ENCODE measurements around the gene CD300A. TPM values are rescaled to one million over a fixed set of nuclear protein-coding genes. Genes with fewer than 3 reads are reported as not detected.
A peak's percentile ranks its signal among the peaks of the same experiment; 100 is the strongest.

Gene CD300A
- total and polyA plus RNA-seq, 2 donors (not counting 1 experiment from before 2014, with no cell fraction given) = 2.4 to 5.7 TPM

DNA sequence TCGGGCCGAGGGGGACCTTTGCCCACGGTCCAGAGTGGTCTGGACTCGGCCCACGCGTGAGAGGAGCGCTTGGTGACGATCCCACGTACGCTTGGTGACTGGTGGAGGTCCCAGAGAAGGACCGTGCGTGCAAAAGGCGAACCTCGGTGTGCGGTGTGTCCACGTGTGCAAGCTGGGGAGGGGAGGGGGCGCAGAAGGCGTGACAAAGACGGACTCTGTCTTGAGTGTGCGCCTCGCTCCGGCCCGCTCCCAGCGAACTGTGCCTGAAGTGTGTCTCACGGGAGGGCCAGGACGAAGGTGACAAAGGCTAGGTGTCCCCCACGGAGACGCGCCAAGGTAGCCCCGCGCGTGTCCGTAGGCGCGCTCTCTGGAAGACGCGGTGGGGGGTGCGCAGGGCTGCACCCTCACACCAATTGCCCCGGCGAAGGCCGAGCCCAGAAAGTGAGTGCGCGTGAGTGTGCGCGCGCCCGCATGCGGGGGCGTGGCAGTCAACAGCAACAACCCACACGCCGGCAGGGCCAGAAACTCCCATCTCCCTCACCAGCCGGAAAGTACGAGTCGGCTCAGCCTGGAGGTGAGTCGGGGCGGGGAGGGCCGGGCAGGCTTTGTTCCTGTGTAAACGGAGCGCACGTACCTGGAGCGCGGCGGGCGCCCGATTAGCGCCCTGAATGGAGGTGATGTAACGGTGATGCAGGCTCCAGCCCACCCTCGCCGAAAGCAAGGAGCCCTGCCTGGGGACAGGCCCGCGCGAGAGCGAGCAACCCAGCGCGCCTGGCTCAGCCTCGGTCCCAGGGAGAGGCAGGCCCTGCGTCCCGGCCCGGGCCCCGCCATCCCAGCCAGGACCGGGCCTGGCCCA lies 34.6 kb upstream of the CD300A start, which contains the start of gene GPRC5C:
Gene GPRC5C (plus strand): TSS at position 521 of the 856 bp plus-strand sequence. CDS start 7,689 bp downstream, outside the sequence.
- POLR2A ChIA-PET = no interaction called here
- H3K4me2 ChIP-seq (replicated peaks; ENCODE audit: low read depth, low read length, poor library complexity, severe bottlenecking) = peak within 1 kb of the TSS; percentile 84
- ATAC-seq (ENCODE audit: low read depth) = peak; percentile 23
- peaks cover 27% of the 10 kb centered on the region in 2 donors for H3K4me1 ChIP-seq (ENCODE audit: control insufficient read depth in 2 of 2, insufficient read depth in 2 of 2, low read length in 2 of 2)
- Mint-ChIP-seq H3K27ac (no peak within 1 kb of the TSS), H3K4me1 (peaks cover 16% of the 10 kb centered on the region), H3K27me3 (peaks cover 45% of the 10 kb centered on the region), H3K4me3 (peak within 1 kb of the TSS; percentile 69), H3K9me3 (ENCODE audit: insufficient read depth) (peaks cover 2% of the 10 kb centered on the region)
- 2% methylated on average over 76 of the region's 81 CpGs for WGBS (ENCODE audit: insufficient coverage)
- peaks cover 0 to 50% (median 24%) of the 10 kb centered on the region in 4 experiments for H3K27me3 ChIP-seq (replicated peaks in 1 of 4; ENCODE audit: control extremely low read depth in 1 of 4, control insufficient read depth in 3 of 4, insufficient read depth in 4 of 4, low read length in 3 of 4)
- peaks cover 0 to 29% (median 0%) of the 10 kb centered on the region in 3 donors for H3K9me3 ChIP-seq (ENCODE audit: control extremely low read depth in 1 of 3, control insufficient read depth in 2 of 3, insufficient read depth in 1 of 3, low read length in 2 of 3)
- intact Hi-C loops (cut with micrococcal nuclease) = no loop called here
- H2AFZ ChIP-seq (ENCODE audit: insufficient read depth, low read depth, low read length, poor library complexity, severe bottlenecking) = peak within 1 kb of the TSS; percentile 56
- DNase-seq = peak; percentile 58
- no peaks in the 10 kb centered on the region for H3K36me3 ChIP-seq (replicated peaks in 1 of 2; ENCODE audit: control extremely low read depth in 1 of 2, control insufficient read depth in 1 of 2, extremely low read depth in 1 of 2, insufficient read depth in 2 of 2, low read length in 1 of 2)
- H3K4me3 ChIP-seq (ENCODE audit: control extremely low read depth in 1 of 5, extremely low read depth in 1 of 5, insufficient read depth in 1 of 5, low read depth in 2 of 5, low read length in 4 of 5) = peak within 1 kb of the TSS in 3 of 5 experiments; percentile 33 to 36 (median 35)
- TF ChIP-seq, protein P1, sequence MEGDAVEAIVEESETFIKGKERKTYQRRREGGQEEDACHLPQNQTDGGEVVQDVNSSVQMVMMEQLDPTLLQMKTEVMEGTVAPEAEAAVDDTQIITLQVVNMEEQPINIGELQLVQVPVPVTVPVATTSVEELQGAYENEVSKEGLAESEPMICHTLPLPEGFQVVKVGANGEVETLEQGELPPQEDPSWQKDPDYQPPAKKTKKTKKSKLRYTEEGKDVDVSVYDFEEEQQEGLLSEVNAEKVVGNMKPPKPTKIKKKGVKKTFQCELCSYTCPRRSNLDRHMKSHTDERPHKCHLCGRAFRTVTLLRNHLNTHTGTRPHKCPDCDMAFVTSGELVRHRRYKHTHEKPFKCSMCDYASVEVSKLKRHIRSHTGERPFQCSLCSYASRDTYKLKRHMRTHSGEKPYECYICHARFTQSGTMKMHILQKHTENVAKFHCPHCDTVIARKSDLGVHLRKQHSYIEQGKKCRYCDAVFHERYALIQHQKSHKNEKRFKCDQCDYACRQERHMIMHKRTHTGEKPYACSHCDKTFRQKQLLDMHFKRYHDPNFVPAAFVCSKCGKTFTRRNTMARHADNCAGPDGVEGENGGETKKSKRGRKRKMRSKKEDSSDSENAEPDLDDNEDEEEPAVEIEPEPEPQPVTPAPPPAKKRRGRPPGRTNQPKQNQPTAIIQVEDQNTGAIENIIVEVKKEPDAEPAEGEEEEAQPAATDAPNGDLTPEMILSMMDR (IDR thresholded peaks at IDR 0.05) = no peak
- peak; percentile 73 for TF ChIP-seq EZH2 (IDR thresholded peaks at IDR 0.05; ENCODE audit: borderline replicate concordance, insufficient read depth, low read depth, low read length, poor library complexity, severe bottlenecking)
- H4K20me1 ChIP-seq (ENCODE audit: control insufficient read depth, insufficient read depth, low read length, poor library complexity, severe bottlenecking) = no peaks in the 10 kb centered on the region
- no peaks in the 10 kb centered on the region for H3K79me2 ChIP-seq (ENCODE audit: control insufficient read depth, insufficient read depth, low read length)
- H3K9ac ChIP-seq (ENCODE audit: low read length) = peak within 1 kb of the TSS; percentile 42
- no peak within 1 kb of the TSS for H3K27ac ChIP-seq (ENCODE audit: low read length in 2 of 2)
- CTCF ChIA-PET = no interaction called here

DNA sequence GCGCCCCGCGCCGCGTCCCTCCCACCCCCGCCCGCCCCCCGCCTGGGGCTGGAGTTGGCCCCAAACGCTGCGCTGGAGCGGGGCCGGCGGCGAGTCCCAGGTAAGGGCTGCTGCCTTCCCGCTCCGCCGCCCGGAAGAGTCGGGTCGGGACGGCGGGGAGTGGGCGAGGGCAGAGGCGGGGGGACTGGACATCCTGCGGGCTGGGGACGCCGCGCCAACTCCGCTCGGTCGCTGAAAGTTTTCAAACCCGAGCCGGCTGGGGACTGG lies 34.1 kb upstream of the CD300A start:
- POLR2A ChIA-PET = no interaction called here
- Mint-ChIP-seq H3K4me3 (no peak overlapping the region), H3K4me1 (peaks cover 16% of the 10 kb centered on the region), H3K9me3 (ENCODE audit: insufficient read depth) (peaks cover 5% of the 10 kb centered on the region), H3K27me3 (peaks cover 43% of the 10 kb centered on the region), H3K27ac (no peak overlapping the region)
- TF ChIP-seq EZH2 (IDR thresholded peaks at IDR 0.05; ENCODE audit: borderline replicate concordance, insufficient read depth, low read depth, low read length, poor library complexity, severe bottlenecking) = no peak
- TF ChIP-seq, protein P1 (IDR thresholded peaks at IDR 0.05) = no peak
- Histone ChIP-seq H3K27ac (ENCODE audit: low read length in 2 of 2) (no peak overlapping the region), H3K4me3 (ENCODE audit: control extremely low read depth in 1 of 5, extremely low read depth in 1 of 5, insufficient read depth in 1 of 5, low read depth in 2 of 5, low read length in 4 of 5) (no peak overlapping the region), H3K4me2 (replicated peaks; ENCODE audit: low read depth, low read length, poor library complexity, severe bottlenecking) (peak overlapping the region; percentile 84), H3K9ac (ENCODE audit: low read length) (no peak overlapping the region), H4K20me1 (ENCODE audit: control insufficient read depth, insufficient read depth, low read length, poor library complexity, severe bottlenecking) (no peaks in the 10 kb centered on the region), H3K9me3 (ENCODE audit: control extremely low read depth in 1 of 3, control insufficient read depth in 2 of 3, insufficient read depth in 1 of 3, low read length in 2 of 3) (peaks cover under 1 to 33% (median 4%) of the 10 kb centered on the region in 3 donors), H3K79me2 (ENCODE audit: control insufficient read depth, insufficient read depth, low read length) (no peaks in the 10 kb centered on the region), H3K27me3 (replicated peaks in 1 of 4; ENCODE audit: control extremely low read depth in 1 of 4, control insufficient read depth in 3 of 4, insufficient read depth in 4 of 4, low read length in 3 of 4) (peaks cover 0 to 50% (median 24%) of the 10 kb centered on the region in 4 experiments), H3K4me1 (ENCODE audit: control insufficient read depth in 2 of 2, insufficient read depth in 2 of 2, low read length in 2 of 2) (peaks cover 27% of the 10 kb centered on the region in 2 donors), H2AFZ (ENCODE audit: insufficient read depth, low read depth, low read length, poor library complexity, severe bottlenecking) (no peak overlapping the region), H3K36me3 (replicated peaks in 1 of 2; ENCODE audit: control extremely low read depth in 1 of 2, control insufficient read depth in 1 of 2, extremely low read depth in 1 of 2, insufficient read depth in 2 of 2, low read length in 1 of 2) (no peaks in the 10 kb centered on the region)
- intact Hi-C loops (cut with micrococcal nuclease) = no loop called here
- 5% methylated on average over 33 of the region's 33 CpGs for WGBS (ENCODE audit: insufficient coverage)
- CTCF ChIA-PET = no interaction called here
- DNase-seq = no peak
- no peak for ATAC-seq (ENCODE audit: low read depth)

Data from B cell (primary cell).